ENCODE results near the gene KLHL6.

The KLHL6 gene

GRCh38 chr3:183529717-183530116 is 25.8 kb downstream of the KLHL6 start:
- TF ChIP-seq GATA3 (IDR thresholded peaks at IDR 0.05; ENCODE audit: low read depth, low read length), result no peak
- TF ChIP-seq GATA2 (IDR thresholded peaks at IDR 0.05; ENCODE audit: low read depth, low read length), result no peak

- no peak for TF ChIP-seq GATA2 (IDR thresholded peaks at IDR 0.05; ENCODE audit: low read depth, low read length)
- no peak for TF ChIP-seq GATA3 (IDR thresholded peaks at IDR 0.05; ENCODE audit: low read depth, low read length)
Measured at GRCh38 chr3:183529185-183529584, 26.3 kb downstream of the KLHL6 start.

- TF ChIP-seq GATA3 (IDR thresholded peaks at IDR 0.05; ENCODE audit: low read depth, low read length) (no peak), GATA2 (IDR thresholded peaks at IDR 0.05; ENCODE audit: low read depth, low read length) (no peak)
Measured at GRCh38 chr3:183527428-183528379, 27.8 kb downstream of the KLHL6 start.

GRCh38 chr3:183526838-183527427 is 28.6 kb downstream of the KLHL6 start:
- TF ChIP-seq GATA3 (IDR thresholded peaks at IDR 0.05; ENCODE audit: low read depth, low read length) (no peak), GATA2 (IDR thresholded peaks at IDR 0.05; ENCODE audit: low read depth, low read length) (no peak)

GRCh38 chr3:183524476-183524875 is 31.0 kb downstream of the KLHL6 start:
- no peak for TF ChIP-seq GATA3 (IDR thresholded peaks at IDR 0.05; ENCODE audit: low read depth, low read length)
- no peak for TF ChIP-seq GATA2 (IDR thresholded peaks at IDR 0.05; ENCODE audit: low read depth, low read length)

GRCh38 chr3:183519891-183520290 is 35.6 kb downstream of the KLHL6 start:
- TF ChIP-seq GATA2 (IDR thresholded peaks at IDR 0.05; ENCODE audit: low read depth, low read length), result no peak
- TF ChIP-seq GATA3 (IDR thresholded peaks at IDR 0.05; ENCODE audit: low read depth, low read length), result no peak

- TF ChIP-seq GATA2 (IDR thresholded peaks at IDR 0.05; ENCODE audit: low read depth, low read length) (no peak), GATA3 (IDR thresholded peaks at IDR 0.05; ENCODE audit: low read depth, low read length) (no peak)
Measured at GRCh38 chr3:183518491-183519251, 36.8 kb downstream of the KLHL6 start.

- TF ChIP-seq GATA2 (IDR thresholded peaks at IDR 0.05; ENCODE audit: low read depth, low read length) (no peak), GATA3 (IDR thresholded peaks at IDR 0.05; ENCODE audit: low read depth, low read length) (no peak)
Measured at GRCh38 chr3:183517607-183518006, 37.9 kb downstream of the KLHL6 start.

- TF ChIP-seq GATA2 (IDR thresholded peaks at IDR 0.05; ENCODE audit: low read depth, low read length) (no peak), GATA3 (IDR thresholded peaks at IDR 0.05; ENCODE audit: low read depth, low read length) (no peak)
Measured at GRCh38 chr3:183515968-183516851, 39.3 kb downstream of the KLHL6 start.

- TF ChIP-seq GATA2 (IDR thresholded peaks at IDR 0.05; ENCODE audit: low read depth, low read length) (no peak), GATA3 (IDR thresholded peaks at IDR 0.05; ENCODE audit: low read depth, low read length) (no peak)
Measured at GRCh38 chr3:183514021-183514420, 41.5 kb downstream of the KLHL6 start.

GRCh38 chr3:183513046-183513706 is 42.3 kb downstream of the KLHL6 start:
- TF ChIP-seq GATA2 (IDR thresholded peaks at IDR 0.05; ENCODE audit: low read depth, low read length) (no peak), GATA3 (IDR thresholded peaks at IDR 0.05; ENCODE audit: low read depth, low read length) (no peak)

GRCh38 chr3:183508821-183509220 is 46.7 kb downstream of the KLHL6 start:
- no peak for TF ChIP-seq GATA3 (IDR thresholded peaks at IDR 0.05; ENCODE audit: low read depth, low read length)
- no peak for TF ChIP-seq GATA2 (IDR thresholded peaks at IDR 0.05; ENCODE audit: low read depth, low read length)

- no peak for TF ChIP-seq GATA3 (IDR thresholded peaks at IDR 0.05; ENCODE audit: low read depth, low read length)
- TF ChIP-seq GATA2 (IDR thresholded peaks at IDR 0.05; ENCODE audit: low read depth, low read length), result no peak
Measured at GRCh38 chr3:183507551-183507950, 48.0 kb downstream of the KLHL6 start.

Data from SH-SY5Y (cell line).